GM19324 (cell line): ENCODE results near the gene SLX4IP.
A peak's percentile ranks its signal among the peaks of the same experiment; 100 is the strongest.

Source experiments
- ATAC-seq: cut with Tn5 transposase; IDR thresholded peaks from one replicate; pipeline ENCODE4 v1.9.1; 2021; ENCODE audit warnings: mild to moderate bottlenecking, moderate library complexity; ENCODE audit not compliant: unreplicated experiment, low FRiP score

Gene SLX4IP

DNA sequence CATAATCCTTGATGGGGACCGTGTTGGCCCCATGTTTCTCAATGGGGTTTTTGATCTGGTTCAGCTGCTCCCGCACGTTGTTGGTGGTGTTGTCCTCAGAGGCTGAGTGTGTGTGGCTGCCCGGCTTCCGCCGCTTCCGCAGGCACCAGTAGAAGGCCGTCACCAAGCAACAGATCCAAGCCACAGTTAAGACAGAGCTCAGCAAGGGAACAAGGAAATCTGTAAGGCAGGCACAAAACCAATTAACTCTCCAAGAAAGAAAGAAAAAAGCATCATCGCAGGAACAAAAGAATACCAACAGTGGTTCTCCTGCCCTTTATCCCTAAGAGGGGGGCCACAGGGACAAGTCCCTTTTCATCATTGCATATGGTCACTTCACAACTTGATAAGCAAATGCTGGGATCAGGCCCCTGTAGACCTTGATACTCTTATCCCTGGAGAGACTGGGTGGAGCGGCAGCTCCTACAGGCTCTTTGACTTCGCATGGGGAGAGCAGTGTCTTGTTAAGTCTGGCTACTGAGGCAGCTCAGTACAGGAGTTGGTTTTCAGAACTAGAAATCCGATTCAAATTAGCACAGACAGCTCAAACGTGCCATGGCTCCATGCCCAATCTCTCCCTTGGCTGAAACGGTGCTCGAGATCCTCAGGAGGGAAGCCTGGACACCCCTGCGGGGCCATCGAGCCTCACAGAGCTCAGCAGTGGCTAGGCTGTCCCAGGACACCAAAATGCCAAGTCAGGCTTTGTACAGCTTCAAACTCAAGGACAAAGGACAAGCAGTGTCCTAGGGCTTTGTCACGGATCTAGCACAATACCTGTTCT lies 204.8 kb downstream of the SLX4IP start:
- ATAC-seq, result no peak

DNA sequence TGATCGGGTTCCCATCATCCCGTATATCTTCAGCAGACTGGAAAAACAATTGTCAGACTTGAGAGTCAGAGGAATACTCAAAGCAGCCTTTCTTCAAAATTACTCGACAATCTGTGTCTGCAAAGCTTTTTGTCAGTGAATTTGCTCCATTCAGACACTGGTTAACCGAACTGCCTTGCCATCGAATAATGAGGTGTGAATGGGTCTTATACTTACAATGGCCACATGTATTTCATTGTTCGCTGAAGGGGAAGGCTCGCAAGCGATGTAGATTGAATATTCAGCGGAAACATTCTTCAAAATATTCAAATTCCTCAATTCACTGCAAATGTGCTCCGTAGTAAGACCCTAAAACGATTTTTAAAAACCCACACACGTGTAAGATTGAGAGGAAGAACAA lies 205.8 kb downstream of the SLX4IP start:
- no peak for ATAC-seq

DNA sequence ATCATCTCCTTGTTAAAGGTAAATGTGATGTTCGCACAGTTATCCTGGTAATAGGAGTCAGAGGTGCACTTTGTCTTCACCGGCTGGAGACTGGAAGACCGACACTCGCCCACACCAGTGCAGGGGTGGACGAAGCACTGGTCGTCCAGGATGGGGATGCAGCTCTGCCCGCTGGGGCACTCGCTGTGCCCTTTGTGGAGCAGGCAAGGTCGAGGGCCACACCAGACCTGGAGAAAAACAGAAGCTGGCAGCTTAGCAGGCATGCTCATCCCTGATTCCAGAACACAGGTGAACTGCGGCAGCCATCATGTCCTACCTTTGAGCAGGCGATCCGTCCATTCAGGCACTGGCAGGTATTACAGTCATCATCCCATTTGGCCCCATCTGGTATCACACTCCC lies 206.4 kb downstream of the SLX4IP start:
- no peak for ATAC-seq

DNA sequence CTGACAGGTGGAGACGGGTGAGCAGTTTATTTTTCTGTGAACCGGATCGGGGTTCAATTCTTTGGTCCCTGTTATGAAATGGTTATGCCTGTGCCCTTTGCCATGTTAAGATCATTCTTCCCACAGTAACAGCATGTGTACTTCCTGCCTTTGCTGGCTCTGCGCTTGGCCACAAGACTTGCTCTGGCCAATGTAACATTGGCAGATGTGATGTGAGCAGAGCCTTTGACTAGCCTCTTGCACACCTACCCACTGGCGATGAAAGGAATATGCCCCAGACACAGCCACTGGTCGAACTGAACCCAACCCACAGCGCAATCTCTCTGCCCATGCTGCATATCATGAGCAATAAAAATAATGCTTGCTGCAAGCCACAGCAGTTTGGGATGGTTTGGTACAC lies 206.8 kb downstream of the SLX4IP start:
- no peak for ATAC-seq

DNA sequence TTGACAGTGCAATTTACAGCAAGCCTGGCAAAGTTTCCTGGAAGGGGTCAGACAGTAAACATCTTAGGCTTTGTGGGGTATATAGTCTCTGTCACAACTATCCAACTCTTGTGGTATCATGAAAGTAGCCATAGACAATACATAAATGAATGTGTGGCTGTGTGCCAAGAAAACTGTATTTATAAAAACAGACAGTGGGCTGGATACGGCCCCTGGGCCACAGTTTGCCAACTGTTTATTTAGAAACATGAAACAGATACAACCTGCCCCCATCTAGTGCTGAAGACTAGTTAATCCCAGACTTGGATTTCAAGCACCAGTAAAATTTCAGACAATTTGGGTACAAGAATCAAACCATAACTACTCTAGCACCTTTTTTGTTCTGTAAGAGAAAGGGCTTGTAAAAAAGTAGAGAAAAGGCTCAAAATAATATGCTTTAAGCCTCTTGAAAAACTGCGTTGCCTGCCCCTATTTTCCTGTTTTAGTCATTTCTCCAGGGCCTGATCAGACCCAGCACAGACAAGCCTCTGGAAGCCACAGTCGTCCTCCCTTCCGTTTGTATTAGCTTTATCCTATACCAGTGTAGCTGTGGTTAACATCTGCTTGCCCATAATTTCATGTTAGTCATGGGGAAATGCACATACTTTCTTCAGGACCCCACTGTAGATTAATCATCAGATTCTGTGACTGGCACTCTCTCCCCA lies 207.9 kb downstream of the SLX4IP start:
- no peak for ATAC-seq

DNA sequence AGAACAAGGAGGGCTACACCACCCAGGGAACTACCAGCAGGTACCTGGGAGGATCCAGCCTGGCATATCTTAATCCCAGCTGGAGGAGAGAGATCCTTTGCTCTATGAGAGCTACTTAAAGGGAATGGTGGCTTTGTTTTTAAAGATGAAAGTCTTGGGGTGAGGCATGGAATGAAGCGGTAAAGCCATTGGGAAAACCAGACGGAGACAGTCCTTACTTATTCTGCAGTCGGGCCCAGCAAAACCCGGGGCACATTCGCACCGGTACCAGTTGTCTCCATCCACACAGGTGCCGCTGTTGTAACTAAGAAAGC lies 208.4 kb downstream of the SLX4IP start:
- no peak for ATAC-seq

DNA sequence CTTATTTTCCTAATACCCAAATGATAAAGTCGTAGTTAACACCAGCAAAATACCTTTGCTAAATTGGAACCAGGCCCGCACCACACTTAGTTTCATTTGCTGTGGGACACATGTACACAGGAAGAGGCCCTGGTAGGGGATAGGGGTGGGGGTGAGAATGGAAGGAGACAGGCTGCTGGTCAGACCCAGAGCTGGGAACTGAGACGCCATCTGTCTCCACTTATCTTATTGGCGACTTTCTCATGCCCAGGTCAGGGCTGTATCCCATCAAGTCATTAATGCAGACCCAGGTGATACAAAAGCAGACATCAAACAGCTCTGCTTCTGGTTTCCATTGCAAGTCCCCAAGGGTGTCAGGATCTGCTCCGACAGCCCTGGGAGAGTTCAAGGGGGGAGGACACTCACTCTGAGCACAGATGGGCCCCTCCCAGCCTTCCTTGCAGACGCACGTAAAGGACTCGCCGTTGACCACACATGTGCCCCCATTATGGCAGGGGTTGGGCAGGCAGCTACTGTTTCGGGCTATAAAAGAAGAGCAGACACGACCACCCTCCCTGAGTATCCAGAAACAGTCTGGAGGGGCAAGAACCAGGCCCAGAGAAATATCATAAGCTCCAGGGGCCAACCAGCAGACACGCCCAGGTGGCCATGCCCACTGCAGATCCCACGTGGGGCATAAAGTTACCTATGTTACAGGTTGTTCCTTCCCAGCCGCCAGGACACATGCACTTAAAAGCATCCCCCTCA lies 209.5 kb downstream of the SLX4IP start:
- peak; percentile 54 for ATAC-seq

DNA sequence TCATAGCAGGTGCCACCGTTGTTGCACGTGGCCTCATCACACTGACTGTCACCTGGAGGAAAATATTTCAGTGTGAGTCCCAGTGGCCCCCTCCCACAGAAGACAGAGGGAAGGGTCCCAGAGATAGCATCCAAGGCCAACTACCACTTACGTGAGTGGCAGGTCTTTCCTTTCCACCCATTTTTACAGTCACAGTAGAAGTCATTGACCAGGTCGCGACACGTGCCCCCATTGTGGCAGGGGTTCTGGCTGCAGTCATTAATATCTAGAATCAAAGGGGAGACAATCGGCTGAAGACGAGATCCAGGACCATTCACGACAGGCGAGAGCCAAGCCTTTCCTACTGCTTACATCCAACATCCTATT lies 210.1 kb downstream of the SLX4IP start:
- ATAC-seq, result no peak

DNA sequence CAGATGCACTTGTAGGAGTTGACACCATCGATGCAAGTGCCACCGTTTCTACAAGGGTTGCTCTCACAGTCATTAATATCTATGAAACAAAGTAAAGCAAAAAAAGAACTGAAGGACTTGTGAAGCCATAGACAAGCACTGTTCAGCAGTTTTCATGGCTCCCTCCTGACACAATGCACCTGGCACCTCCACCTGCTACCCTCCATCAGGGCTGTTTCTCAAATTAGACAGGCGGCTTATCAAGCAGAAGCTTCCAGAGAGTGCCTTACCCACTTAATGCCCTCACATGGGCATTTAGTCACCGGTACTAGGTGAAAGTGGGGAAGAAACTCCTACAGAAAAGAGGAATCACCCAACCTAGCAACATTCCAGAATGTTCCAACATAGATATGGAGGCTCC lies 210.9 kb downstream of the SLX4IP start:
- ATAC-seq, result no peak

DNA sequence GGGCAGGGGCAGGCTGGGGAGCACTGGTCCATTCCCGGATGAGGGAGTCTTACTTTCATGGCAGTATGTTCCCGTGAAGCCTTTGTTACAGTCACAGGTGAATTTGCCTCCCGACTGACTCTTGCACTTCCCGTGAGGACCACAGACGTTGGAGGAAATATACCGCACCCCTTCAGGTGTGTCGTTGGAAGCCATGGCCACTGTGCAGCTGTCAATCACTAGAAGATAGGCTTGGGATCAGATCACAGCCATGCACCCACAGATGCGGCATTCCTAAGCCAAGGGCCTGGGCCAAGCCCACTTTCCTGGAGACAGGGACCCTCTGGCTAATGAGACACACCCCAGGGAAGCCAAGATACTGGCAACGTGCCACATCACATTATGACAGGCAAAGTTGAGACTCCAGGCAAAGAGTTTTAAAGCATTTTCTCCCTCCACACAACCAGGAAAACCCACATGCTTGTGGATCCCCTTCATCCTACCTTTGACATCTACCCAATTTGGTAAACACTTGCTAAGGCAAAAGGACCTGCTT lies 211.8 kb downstream of the SLX4IP start:
- ATAC-seq, result no peak

DNA sequence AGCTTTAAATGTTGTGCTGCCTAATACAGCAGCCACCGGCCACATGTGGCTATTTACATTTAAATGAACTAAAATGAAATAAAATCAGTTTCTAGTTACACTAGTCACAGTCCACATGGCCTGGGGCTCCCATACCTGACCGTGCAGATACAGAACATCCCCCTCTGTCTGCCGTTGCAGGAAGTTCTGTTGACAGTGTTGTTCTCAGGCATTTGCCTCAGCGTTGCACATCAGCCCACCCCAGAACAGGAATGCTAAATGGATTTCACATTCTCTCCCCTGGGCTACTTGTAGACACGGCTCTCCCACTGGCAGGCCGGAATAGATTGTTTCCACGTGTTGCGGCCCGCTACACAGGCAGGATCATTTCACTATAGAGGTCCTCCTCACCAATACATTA lies 212.4 kb downstream of the SLX4IP start:
- ATAC-seq, result no peak

DNA sequence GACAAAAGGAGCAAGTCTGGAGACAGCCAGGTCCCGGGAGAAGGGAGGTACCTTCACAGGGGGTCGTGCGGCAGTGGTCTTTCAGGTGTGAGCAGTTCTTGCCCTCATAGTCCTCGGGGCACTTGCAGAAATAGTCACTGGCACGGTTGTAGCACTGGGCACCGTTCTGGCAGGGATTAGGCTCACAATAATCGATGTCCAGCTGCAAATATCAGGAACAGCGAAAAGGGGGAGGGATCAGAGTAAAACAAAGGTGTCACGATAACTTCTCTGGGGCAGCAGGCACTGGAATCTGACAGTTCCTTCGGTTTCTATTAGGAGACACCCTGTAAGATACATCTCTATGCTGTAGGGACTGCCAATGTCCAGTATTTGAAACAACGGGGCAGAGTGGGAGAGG lies 212.8 kb downstream of the SLX4IP start:
- ATAC-seq, result no peak

DNA sequence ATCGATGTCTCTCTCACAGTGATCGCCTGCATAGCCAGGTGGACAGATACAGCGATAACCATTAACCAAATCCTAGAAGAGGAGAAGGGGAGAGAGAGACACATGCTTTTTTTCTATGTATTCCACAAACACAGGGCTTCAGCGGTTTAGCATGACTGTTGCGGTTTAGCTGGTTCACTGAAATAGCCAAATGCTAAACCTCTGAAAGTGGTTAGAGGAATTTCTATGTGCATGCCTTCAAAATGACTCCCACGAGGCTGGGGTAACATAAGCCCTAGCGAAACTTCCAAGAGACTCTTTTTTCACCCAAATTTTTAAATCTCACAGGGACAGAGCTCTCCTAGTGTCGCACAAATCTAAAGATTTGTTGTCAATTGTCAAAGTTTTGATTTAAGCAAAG lies 213.5 kb downstream of the SLX4IP start:
- no peak for ATAC-seq

DNA sequence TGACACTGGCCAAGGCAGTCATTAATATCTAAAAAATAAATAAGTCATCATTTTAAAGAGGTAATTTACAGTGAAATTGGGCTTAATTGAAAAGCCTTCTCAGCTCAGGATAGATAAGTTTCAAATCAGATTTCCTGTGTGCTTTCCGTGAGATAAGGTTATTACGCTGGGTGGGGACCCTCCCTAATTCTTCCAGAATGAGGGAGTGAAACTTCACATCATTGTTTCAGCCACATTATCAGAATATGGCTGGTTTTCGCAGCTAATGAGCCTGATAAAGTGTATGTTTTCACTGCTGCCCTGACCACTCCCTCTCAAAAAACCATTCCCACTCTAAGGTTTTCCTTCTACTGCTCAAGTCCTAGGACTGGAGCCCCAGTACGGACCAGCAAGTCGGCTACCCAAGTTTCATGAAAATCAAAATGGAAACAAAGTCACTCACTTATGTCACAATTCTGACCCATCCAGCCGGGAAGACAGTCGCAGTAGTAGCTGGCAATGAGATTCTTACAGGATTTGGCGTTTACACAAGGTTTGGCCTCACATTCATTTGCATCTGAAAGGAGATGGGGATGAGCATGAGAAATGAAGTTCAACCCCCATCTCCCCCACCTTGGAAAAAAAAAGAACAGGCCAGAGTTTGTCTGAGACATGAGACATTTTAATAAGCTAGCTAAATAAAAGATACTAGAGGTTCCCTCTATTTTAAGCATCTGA lies 214.1 kb downstream of the SLX4IP start:
- ATAC-seq, result no peak

DNA sequence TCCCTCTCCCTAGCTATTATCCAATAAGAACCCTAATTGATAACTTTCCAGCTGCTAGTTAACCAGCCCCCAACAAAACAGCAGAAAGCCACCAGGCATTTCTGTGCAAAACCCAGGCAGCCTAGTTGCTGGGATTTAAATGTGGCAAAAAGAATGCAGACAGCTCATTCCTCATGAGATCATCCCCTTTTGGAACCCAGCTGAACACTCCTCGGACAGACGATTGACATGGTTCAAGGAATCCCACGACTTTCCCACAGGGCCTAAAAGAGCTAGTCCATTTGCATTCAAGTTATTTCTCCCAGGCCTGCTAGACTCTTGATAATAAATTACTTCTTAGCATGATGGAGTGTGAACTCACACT lies 214.7 kb downstream of the SLX4IP start:
- ATAC-seq, result no peak

DNA sequence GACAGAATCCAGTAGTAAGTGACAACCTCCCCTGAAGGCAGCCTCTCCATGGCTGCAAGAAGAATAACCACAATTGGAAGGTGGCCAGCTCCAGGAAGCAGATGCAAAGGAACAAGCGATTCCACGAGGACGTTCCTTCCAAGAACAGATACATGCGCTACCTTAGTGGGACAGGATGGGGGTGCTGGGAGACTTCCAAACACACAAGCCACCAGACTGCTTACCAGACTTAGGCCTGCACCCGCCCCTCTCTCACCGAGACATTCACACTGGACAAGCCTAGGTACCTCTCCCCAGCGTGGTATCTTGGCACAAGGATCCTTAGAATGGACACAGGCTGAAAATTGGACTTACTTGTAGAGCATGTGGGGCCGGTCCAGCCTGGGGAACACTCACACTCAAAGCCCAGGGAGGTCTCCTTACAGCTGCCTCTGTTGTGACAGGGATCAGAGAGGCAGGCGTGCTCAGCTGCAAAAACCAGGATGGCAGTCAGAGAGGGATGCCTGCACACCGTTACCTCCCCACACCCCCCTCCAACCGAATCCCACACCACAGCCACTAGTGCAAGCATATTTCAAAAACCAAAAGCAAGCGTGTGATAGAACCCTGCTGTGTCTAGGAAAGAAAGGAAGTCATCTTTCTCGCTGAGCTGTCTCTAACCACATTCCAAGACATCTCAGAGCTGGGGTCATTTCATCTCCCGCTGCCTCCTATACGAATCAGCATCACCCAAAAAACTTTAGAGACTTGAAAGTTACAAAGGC lies 216.3 kb downstream of the SLX4IP start:
- no peak for ATAC-seq

DNA sequence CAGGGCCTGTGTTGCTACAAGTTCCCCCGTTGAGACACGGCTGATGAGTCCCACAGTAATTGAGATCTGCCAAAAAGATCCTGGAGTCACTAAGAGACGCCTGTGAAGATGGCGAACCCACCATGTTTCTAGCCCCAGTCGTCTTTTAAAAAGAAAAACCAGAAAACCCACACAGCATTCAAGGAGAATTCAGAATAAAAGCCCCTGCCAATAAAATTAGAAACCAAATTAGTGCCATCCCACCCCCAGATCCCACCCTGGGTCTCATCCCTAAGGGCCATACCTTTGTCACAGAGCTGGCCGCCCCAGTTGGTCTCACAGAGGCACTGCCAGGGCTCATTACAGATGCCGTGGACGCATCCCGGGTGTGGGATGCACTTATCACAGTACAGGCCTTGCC lies 217.1 kb downstream of the SLX4IP start:
- ATAC-seq, result no peak

DNA sequence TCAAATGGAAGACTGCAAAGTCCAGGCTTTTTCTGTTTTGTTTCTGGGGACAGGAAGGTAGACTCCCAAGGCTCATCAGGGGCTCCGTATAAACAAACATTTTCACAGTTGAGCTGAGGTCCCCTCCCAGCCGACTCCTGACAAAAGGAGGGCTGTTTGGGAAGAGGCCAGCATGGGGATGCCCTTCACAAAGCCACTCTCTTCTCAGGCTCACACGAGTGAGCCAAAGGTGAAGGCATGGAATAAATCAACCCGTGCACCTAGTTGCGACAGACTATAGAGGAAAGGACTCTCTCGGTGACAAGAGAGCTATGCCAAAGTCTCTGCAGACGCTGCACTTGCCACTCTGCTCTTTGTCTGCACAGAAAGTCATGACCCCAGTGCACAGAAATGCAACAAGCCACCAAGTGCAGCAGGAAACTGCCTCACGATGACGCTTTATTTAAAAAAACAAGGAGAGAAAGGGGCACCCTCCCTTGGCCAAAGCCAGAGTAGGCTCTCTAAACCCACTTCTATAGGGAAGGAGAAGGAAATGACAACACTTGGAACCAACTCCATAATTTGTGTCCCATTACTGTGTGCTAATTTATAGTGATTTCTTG lies 217.7 kb downstream of the SLX4IP start:
- no peak for ATAC-seq

DNA sequence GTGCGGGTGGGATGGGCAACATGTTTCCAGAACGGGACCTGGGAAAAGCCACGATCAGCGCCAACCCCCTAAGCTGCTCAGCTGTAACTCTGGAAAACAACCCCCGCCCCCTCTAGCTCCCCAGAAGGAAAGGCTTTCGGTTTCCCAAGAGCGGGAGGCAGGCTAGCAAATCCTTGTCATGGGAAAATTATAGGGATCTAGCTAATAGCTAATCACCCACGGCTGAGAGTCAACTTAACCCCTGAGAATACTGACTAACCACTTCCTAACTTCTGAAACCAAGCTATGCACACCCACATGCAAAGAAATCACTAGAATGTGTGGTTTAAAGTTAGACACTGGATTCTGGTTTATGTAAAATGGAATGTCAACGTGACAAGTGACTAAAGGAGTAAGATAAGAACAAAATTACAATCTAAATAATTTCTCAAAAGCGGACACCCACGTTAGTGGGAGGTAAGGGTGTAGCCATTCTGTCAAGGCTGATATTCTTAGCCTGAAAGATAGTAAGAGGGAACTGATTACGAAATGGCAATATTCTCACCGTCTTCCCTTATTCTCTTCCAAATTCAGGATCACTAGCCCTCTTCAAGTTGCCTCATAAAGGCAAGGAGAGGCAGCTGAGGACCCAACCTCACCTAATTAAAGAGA lies 218.6 kb downstream of the SLX4IP start:
- no peak for ATAC-seq
